HG03066 (cell line): ENCODE results near the gene RALGPS2.

Experiments
- ATAC-seq: cut with Tn5 transposase; IDR thresholded peaks from one replicate; pipeline ENCODE4 v1.9.1; 2021; ENCODE audit warnings: low read depth; ENCODE audit not compliant: unreplicated experiment

Gene RALGPS2

DNA sequence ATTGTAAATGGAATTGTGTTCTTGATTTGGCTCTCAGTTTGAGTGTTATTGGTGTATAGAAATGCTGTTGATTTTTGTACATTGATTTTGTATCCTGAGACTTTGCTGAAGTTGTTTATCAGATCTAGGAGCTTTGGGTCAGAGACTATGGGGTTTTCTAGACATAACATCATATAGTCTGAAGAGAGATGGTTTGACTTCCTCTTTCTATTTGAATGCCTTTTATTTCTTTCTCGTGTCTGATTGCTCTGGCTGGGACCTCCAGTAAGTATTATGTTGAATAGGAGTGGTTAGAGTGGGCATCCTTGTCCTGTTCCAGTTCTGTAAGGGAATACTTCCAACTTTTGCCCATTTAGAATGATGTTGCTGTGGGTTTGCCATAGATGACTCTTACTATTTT, 185.0 kb downstream of the RALGPS2 start:
- no peak for ATAC-seq

DNA sequence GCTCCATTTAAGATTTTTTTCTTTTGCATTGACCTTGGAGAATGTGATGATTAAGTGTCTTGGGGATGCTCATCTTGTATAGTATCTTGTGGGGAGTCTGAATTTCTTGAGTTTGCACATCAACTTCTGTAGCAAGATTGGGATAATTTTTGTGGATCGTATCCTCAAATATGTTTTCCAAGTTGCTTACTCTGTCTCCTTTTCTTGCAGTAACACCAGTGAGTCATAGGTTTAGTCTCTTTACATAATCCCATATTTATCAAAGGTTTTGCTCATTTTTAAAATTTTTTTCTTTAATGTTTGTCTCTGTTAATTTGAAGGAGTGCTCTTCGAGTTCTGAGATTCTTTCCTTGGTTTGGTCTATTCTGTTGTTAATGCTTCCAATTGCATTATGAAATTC, 187.6 kb downstream of the RALGPS2 start:
- no peak for ATAC-seq

DNA sequence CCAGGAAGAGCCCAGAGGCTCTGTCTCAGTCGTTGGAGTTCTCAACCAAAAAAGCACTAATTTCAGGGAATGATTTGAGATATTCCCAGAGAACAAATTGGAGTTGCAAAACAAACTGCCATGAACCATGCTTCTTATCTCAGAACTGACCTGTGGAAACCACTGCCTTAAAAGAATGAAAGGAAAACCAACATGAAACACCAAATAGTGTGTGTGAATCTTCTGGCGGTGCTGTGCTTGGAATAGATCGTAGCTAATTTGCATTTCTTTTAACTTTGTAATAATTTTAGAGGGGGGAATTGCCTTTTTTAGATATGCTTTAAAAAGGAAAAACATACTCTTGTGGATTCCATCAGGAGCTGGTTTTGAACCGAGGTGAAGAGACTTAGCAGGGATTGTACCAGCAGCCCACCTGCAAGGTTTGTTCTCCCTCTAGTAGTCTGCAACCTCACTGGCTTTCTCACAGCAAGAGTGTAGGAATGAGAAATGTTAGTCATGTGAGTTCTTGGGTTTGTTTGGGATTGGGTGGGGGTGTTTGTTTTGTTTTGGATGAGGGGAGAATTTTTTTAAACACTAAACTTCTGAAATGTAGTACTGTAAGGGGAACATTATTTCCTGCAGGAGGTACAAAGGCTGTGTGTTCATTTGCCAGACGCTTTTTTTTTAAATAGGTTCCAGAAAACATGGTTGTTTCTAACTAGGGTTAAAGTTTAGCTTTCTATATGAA, 191.6 kb downstream of the RALGPS2 start:
- ATAC-seq: no peak

DNA sequence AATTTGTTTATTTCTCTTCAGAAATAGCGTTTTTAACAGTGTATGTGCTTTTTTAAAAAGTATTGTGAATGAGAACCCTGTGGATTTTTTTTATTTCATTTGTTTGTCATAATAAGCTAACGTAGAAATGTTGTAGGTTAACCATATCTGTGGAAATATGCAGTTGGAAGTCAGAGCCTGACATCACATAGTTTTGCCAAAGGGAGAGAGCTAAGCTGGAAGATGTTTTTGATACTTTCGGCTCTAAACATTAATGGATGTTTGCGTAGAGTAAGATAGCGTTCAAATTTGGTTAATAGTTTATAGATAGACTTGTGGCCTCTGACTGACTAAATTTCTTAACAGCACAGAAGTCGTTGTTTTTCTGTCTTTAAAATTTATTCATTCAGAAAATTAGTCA, 193.3 kb downstream of the RALGPS2 start:
- no peak for ATAC-seq

DNA sequence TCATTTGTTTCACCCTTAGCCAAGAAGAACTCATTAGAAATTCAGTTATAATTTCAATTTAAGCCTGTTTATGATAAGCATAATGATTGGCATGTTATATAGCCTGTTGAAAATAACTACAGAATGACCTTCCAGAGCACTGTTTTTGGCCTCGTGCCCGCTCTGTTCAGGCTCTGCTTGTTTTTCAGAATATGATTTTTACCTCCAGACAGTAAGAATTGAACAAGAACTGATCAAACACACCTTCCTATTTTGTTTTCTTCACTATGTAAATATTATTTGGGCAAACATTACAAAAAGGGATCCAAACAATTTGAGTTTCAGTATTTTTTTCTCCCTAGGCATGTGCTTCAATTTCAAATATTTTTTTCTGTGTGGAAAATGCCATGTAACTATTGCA, 193.9 kb downstream of the RALGPS2 start:
- no peak for ATAC-seq

DNA sequence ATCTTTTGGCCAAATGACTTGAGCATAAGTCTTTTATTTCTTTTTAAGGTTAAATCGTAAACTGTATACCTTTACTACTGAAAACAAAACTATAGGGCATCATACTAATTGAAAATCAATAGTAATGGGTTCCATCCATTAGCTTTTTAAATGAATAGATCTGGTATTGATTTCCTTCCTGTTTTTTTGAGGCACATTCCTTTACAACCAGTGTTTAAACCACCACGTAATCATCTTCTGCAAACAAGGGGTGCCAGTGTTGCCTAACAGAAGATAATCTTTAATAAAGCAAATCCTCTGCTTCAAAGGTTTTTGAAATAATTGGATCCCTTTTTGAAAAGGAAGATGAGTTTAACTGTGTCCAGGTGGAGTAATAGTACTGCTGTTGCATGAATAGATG, 194.5 kb downstream of the RALGPS2 start:
- no peak for ATAC-seq

DNA sequence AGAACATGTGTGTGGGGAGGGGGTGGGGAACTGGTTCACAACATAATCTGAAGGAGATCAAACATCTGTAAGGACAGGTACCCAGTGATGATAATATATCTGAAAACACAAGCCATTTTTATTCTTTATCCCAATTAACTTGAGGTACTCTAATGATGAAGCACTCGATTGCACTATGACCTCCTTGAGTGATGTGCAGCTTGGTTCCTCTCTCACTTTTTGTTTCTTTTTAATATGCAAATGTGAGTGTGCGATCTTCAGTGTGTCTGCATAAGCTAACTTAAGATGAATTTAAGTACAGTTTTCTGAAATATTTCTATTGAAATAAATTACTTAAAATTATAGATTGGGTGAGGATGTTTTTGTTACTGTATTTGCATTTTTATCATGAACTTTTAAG, 196.5 kb downstream of the RALGPS2 start:
- ATAC-seq: no peak

DNA sequence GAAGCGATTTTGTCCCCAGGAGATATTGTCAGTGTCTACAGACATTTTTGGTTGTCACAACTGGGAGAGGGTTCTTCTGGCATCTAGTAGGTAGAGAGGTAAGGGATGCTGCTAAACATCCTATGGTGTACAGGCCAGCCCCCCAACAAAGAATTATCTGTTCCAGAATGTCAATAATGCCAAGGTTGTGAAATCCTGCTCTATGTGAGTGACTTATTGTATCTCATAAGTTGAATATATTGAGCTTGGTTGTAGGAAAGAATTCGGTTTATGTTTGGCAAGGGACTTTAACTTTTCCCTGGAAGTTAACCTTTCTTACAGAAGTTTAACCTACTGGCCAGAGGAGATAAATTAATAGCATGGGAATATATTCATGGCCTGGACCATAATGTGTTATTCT, 198.5 kb downstream of the RALGPS2 start:
- ATAC-seq: no peak

DNA sequence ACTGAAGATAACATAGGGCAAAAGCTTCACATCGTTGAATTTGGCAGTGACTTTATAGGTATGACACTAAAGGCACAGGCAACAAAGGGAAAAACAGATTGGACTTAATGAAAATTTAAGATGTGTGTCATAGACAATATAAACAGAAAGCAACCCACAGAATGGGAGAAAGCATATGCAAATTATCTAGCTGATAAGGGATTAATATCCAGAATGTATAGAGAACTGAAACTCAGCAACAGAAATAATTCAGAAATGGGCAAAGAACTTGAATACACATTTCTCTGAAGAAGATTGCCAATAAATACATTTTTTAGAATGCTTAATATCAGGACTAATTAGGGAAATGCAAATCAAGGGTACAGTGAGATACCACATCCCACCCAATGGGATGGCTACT, 201.0 kb downstream of the RALGPS2 start:
- ATAC-seq: no peak

DNA sequence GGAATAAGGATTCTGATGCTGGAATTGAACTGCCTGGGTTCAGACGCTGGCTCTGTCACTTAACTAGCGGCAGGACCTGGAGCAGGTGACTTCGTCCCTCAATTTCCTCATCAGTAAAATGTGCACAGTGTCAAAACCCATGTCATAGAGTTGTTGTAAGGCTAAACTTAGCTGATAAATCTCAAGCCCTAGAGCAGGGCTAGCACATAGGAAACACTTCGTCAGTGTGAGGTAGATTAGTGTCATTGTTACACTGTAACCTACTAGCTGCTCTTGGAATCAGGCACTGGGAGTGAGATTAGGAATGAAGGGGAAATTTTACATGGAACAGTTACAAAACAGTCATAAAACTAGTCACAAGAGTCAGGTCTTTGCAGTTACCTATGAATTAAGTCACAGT, 202.0 kb downstream of the RALGPS2 start:
- ATAC-seq: no peak

DNA sequence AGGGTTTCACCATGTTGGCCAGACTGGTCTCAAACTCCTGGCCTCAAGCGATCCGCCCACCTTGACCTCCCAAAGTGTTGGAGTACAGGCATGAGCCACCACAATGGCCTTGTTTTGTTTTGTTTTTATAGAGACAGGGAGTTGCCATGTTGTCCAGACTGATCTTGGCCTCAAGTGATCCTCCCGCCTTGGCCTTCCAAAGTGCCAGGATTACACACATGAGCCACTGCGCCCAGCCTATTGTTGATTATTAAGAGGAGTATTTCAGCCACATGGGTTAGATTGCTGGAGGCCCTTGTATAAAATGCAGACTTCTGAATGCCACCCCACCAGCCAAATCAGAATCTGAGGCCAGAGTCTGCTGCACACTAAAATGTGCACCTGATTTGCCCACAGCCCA, 203.0 kb downstream of the RALGPS2 start:
- no peak for ATAC-seq

DNA sequence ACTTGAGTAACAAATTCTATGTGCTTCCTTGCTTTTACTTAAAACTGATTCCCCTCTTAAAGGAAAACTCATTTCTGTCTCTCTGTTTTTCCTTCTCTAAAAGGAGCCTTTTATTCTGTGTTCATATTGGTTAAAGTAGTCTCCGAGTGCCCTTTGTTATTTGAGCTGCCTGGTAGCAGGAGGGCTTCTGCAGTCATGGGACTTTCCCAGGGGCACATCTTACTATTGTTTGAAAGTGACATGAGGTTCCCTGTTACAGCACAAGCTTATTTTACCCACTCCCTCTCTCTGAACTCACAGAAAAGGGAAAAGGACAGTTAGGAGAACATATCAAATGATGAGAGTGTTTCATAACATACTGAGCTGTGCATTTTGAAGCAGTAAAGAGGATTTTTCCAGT, 203.9 kb downstream of the RALGPS2 start:
- no peak for ATAC-seq

DNA sequence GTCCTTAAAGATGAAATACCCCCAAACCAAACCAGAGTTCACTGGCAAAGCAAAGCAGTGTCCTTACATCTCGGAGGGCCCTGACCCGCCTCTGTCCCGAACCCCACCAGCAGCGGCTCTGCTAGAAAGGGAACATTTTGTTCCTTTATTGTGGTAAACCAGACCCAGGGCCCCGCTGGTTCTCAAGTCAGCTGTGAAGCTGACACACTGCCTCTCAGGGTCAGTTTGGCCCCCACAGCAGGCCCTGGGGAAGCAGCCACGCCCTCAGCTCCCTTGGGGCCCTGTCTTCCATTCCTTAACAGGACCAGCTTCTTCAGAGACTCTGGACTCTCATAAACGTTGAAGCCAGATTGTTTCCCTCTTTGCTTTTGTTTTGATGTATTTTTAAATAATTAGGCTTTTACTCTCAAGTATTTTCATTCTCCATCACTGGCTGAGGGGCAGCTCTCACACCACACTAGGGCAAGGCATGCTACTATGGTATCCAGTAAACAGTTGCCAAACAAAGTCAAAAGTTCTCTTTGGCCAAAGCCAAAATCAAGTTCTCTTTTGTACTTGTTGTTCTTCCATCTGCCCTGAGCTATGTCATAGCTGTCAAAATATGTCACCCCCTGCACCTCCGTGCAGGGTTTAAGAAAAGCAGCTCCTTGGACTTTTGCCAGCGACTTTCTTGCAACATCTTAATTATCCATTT, 207.0 kb downstream of the RALGPS2 start:
- no peak for ATAC-seq

DNA sequence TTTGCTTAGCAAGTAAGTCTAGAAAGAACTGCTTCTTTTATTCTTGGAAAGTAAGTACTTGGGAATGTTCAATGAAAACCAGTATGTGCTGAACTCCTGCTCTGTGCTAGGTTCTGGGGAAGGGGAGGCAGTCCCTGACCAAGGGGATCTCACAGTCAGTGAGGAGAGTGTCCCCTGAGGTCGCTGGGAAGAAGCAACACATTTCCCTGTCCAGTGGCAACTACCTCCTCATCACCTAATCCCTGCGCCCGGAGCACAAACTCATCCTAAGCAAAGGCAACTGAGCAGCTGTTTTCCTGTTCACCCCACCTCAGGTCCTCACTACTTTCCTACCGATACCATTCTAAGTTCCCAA, 207.5 kb downstream of the RALGPS2 start:
- no peak for ATAC-seq

DNA sequence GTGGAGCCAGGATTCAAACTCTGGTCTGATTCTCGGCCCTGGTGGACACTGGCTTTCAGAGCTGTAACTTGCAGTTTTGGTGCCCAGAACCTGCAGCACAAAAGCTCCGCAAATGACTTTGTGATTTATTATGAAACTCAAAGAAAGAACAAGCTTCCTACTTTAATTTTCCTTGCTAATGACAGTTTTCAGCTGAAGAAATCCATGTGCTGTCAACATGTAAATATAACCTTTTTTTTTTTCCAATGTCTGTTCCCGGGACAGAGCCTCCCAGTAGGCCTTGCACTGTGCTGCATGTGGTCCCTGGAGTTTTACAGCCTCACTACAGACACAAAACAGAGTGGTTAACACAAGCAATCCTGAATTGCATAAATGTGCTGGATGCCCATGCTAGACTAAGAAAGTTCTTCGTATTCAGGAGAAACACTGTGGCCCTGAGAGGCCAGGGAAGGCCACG, 208.1 kb downstream of the RALGPS2 start:
- no peak for ATAC-seq

DNA sequence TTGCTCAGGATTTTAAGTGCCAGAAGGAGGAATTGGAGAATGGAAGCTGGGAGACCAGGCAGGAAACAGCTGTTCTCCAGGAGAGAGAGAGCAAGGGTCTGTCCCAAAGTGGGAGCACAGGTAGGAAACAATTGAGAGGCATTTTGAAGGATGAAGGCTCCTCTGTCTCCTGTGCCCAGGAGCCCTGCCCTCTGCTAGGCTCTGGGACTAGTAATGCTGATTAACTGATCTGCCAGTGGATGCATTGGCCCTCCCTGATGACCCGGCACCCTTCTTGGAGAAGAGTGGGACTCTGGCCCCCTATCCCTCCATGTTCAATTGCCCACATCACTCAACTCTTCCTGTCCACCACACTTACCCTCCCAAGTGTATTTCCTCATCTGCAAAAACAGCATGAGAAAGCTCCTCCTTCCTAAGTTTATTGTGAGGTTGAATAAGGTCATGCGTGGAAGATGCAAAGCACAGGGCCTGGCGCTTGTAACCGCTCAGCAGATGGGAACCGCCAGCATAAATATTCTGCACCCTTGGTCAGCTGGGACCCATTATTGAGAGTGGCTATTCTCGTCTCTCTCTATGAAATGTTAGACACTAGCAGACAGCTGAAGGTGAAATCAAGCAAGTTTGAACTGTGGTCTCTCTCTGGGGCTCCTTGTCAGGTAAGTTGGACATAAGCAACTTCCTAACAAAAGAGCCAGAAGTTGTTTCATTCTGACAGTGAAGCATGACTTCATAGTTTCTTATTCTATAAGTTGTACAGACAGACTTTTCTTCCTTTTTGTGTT, 208.9 kb downstream of the RALGPS2 start:
- ATAC-seq: no peak

DNA sequence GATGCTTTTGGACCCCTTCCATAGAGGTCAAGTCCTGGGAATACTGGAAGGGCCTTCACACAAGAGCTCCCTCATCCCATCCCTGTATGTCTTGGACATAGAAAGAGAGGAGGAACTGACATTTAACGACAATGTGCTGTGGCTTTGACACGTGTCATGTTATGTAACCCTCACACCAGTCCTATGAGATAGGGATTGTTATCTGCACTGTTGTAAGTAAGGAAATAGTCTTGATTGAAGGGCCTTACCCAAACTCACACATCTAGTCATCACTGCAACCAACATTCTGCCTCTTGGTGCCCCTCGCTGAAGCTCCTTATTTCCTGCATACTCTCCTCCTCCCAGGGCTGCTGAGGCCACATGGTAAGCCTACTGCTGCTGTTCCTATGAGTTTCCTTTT, 209.5 kb downstream of the RALGPS2 start:
- no peak for ATAC-seq

DNA sequence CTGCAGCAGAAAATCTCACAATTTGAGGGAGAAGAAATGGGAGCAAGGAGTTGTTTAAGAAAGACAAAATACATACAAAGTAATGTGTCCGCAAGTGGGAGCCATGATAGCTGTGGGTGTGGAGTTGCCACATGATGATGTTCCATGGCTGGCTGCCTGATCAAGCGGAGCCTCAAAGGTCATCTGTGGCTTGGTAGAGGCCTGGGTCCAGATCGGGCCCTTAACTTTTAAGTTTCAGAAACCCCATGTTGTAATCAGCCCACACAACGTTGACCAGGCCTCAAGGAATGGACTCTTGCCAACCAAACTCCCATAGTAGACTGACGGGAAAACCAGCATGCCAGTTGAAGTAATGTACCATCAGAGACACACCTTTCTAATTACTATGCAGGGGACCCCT, 210.6 kb downstream of the RALGPS2 start:
- ATAC-seq: no peak

DNA sequence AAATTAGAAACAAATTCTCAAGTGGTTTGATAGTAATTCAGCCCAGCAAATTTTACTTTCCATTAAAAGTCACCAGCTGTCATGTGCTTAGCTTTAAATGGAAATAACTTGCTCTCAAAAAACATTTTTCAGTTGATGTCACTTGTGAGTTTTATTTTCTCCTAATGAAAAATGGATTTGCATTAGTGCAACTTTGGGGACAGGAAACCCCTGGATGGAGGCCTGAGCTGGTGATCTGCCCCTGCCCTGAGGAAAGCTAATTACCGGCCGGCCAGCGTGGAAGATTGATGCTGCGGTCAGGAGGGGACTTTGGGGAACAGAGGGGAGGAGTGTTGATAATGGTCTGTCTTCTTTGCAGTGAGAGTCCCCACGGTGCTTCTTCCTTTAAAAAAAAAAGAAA, 212.7 kb downstream of the RALGPS2 start:
- no peak for ATAC-seq

DNA sequence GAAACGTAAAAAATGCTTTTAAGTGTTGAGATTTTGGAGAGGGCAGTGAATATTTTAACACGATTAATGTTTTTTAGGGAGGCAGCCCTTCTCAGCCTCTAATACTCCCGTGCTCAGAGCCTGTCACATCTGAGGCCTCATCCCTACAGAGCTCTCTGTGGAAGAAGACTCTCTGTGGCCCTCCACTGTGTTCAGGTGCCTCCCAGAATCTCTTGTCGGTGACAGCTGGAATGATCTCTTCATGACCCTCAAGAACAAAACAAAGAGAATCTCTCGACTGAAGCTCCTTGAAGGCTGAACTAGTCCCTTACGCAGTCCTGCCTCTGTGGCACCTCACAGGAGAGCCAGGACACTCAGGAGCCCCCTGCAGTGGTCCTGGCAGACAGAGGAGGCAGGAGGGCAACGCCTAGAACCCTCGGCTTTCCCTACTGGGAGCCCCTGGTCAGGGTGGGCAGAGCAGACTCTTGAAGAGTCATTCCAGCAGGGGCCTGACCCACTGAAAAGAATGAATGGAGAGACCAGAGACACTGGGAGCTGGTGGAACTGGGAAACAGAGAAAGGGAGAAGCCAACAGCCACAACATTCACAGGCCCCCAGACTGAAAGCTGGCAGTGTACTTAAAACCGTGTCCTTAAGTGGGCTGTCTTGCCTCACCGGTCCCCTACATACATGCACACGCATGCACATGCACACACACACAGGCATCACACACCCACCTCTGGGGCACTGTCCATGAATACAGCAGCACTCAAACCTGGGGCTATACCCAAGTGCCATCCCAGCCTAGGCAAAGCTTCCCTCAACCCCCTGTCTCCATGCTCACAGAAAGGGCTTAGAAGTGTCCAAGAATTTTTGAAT, 213.3 kb downstream of the RALGPS2 start:
- ATAC-seq: no peak

DNA sequence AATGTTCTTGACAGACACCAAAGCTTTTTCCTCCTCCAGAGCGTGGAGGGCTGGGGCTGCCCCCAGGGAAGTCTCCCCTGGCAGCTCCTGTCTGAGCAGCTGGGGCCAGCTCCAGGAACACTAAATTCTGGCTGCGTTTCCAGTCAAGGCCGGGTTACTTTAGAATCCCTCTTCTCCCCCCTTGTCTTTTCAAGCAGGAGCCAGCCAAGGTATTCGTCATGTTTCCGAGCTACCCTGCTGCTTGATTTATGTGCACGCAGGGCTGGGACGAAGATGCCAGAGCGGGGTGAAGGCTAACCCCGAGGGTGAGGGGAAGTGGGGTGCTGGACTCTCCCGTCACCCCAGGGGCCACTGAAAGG, 213.9 kb downstream of the RALGPS2 start:
- ATAC-seq: no peak
